ENCODE measurements around the gene AKR1E2. TPM values are rescaled to one million over a fixed set of nuclear protein-coding genes. Genes with fewer than 3 reads are reported as not detected.

AKR1E2 gene
- total RNA-seq, 2 donors from 2014 or later = 0.26 to 14.5 TPM

DNA sequence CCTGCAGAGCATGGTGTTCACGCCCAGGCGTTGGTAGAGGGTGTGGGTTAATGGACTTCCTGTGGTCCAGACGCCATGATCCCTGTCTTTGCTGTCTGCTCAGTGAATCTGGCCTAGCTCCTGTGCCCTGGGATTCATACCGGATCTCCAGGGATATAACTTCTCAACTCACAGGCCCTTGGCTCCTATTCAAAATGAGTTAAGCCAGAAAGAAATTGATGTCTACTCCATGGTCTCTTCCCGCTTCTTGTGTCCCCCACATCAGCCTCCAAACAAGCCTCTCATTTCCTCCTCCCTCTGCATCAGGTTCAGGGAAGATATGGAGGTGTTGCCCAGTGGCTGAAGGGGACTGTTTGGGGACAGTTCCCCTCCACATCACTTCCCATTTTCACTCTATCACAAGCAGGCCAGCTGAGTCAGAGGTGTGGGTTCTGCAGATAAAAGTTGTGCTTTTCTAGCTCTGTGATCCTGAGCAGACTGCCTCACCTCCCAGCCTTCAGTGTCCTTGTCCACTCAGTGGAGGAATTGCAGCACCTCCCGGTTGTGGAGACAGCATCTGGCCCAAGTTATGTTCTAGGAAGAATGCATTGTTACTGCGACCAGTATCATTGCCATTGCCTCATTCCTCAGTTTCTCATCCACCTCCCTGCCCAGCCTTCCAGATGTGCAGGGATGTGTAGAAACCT lies 22.5 kb downstream of the AKR1E2 start:
- no peak for DNase-seq
- Histone ChIP-seq H3K9me3 (no peaks in the 10 kb centered on the region), H3K36me3 (replicated peaks in 1 of 2; ENCODE audit: insufficient read depth in 1 of 2, low read depth in 2 of 2) (no peaks in the 10 kb centered on the region), H3K27ac (no peak overlapping the region), H3K27me3 (no peaks in the 10 kb centered on the region), H3K4me3 (no peak overlapping the region), H3K4me1 (peaks cover 38% of the 10 kb centered on the region)
- TF ChIP-seq, protein P1, sequence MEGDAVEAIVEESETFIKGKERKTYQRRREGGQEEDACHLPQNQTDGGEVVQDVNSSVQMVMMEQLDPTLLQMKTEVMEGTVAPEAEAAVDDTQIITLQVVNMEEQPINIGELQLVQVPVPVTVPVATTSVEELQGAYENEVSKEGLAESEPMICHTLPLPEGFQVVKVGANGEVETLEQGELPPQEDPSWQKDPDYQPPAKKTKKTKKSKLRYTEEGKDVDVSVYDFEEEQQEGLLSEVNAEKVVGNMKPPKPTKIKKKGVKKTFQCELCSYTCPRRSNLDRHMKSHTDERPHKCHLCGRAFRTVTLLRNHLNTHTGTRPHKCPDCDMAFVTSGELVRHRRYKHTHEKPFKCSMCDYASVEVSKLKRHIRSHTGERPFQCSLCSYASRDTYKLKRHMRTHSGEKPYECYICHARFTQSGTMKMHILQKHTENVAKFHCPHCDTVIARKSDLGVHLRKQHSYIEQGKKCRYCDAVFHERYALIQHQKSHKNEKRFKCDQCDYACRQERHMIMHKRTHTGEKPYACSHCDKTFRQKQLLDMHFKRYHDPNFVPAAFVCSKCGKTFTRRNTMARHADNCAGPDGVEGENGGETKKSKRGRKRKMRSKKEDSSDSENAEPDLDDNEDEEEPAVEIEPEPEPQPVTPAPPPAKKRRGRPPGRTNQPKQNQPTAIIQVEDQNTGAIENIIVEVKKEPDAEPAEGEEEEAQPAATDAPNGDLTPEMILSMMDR (IDR thresholded peaks at IDR 0.05) = no peak
- no peak for TF ChIP-seq POLR2A (IDR thresholded peaks at IDR 0.05)
- no peak for ATAC-seq
- intact Hi-C loops (cut with DNase I) = loop anchor here (5.0 kb wide), 1 partner anchor 439 kb away; no protein-coding TSS in a partner anchor
- WGBS, 2 donors = 78 to 81% methylated on average over 7 of the region's 7 CpGs

DNA sequence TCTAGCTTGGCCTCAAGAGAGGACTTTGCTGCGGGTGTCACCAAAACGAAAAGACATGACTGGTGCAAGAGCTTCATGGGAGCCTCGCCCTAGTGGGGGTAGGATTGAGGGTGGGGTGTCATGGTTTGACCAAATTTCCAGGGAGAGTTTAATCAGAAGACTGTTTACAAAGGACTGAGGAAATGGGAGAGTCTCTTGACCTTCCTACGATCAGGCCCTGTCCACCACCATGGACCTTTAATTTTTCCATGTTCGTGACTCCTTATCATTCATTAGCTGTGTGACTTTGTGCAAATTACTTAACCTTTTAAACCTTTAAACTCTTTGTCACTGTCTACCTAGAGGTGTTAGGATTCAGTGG lies 23.0 kb downstream of the AKR1E2 start:
- Histone ChIP-seq H3K9me3 (no peaks in the 10 kb centered on the region), H3K4me3 (no peak overlapping the region), H3K27ac (no peak overlapping the region), H3K27me3 (no peaks in the 10 kb centered on the region), H3K4me1 (peaks cover 41% of the 10 kb centered on the region), H3K36me3 (replicated peaks in 1 of 2; ENCODE audit: insufficient read depth in 1 of 2, low read depth in 2 of 2) (no peaks in the 10 kb centered on the region)
- TF ChIP-seq POLR2A (IDR thresholded peaks at IDR 0.05) = no peak
- TF ChIP-seq, protein P1 (IDR thresholded peaks at IDR 0.05) = no peak
- 70 to 74% methylated on average over 5 of the region's 5 CpGs for WGBS, 2 donors
- intact Hi-C loops (cut with DNase I) = loop anchor here (5.0 kb wide), 1 partner anchor 438 kb away; no protein-coding TSS in a partner anchor
- DNase-seq (no peak), ATAC-seq (no peak)

DNA sequence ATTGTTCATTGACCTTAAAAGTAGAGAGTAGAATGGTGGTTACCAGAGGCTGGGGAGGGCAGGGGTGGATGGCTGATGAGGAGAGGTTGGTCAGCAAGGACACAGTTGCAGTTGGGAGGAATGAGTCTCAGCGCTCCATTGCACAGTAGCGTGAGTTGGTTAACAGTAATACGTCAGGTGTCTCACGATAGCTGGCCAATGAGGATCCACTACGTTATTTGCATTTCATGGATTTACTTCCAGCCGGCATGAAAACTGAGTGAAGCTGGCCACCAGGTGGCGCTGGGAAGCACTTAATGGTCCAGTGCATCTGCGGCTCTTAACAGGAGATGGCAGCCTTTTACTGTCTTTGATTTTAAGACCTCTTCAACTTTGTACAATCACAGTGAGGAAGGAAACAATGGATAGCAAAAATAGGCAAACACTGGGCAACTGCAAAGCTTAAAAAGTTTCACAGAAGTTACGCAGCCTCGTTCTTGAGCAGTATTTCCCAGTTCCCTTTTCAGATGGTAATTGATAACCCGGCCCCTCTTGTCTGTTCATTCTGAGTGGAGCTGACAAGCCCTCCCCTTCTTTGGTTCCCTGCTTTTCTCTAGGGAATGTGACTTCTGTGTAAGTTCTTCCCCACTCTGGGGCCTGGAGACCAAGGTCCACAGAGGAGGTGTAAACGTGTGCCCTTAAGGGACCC lies 23.7 kb downstream of the AKR1E2 start:
- peak; percentile 86 for ATAC-seq
- intact Hi-C loops (cut with DNase I) = loop anchor here (5.0 kb wide), 1 partner anchor 438 kb away; no protein-coding TSS in a partner anchor
- H3K9me3 ChIP-seq = no peaks in the 10 kb centered on the region
- no peaks in the 10 kb centered on the region for H3K36me3 ChIP-seq (replicated peaks in 1 of 2; ENCODE audit: insufficient read depth in 1 of 2, low read depth in 2 of 2)
- TF ChIP-seq, protein P1 (IDR thresholded peaks at IDR 0.05) = peak; percentile 92 to 100 (median 100)
- peak in 2 of 3 donors; percentile 14 to 30 for TF ChIP-seq POLR2A (IDR thresholded peaks at IDR 0.05)
- 2 to 5% methylated on average over 12 of the region's 12 CpGs for WGBS, 2 donors
- H3K27ac ChIP-seq = peak overlapping the region in 3 of 4 donors; percentile 33 to 85 (median 44)
- no peaks in the 10 kb centered on the region for H3K27me3 ChIP-seq
- peaks cover 41% of the 10 kb centered on the region for H3K4me1 ChIP-seq
- peak; percentile 93 to 96 (median 96) for DNase-seq
- H3K4me3 ChIP-seq = no peak overlapping the region

DNA sequence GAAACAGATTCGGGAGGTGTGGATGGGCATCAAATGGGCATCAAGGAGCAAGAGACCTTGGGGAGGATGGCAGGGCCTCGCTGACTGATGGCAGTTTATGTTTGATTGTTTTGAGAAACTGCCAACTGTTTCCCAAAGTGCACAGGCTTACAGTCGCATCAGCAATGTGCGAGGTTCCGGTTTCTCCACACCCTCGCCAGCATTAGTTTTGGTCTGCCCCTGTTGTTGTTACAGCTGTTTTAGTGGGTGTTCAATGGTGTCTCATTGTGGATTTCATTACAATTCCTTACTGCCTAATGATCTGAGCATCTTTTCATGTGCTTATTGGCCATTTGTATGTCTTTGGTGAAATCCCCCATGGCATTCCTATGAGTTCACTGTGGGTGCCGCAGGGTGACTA lies 24.4 kb downstream of the AKR1E2 start:
- no peak overlapping the region for H3K4me3 ChIP-seq
- intact Hi-C loops (cut with DNase I) = no loop called here
- no peaks in the 10 kb centered on the region for H3K36me3 ChIP-seq (replicated peaks in 1 of 2; ENCODE audit: insufficient read depth in 1 of 2, low read depth in 2 of 2)
- peaks cover 41% of the 10 kb centered on the region for H3K4me1 ChIP-seq
- ATAC-seq (no peak), DNase-seq (no peak)
- TF ChIP-seq, protein P1 (IDR thresholded peaks at IDR 0.05) = no peak
- TF ChIP-seq POLR2A (IDR thresholded peaks at IDR 0.05) = no peak
- WGBS, 2 donors = 66 to 69% methylated on average over 7 of the region's 7 CpGs
- no peaks in the 10 kb centered on the region for H3K27me3 ChIP-seq
- H3K9me3 ChIP-seq = no peaks in the 10 kb centered on the region
- H3K27ac ChIP-seq = peak overlapping the region in 3 of 4 donors; percentile 33 to 85 (median 70)

Measured in body of pancreas (tissue), 4 donors.